Body of pancreas (tissue), 4 donors: ENCODE measurements around the gene RASGRP3. TPM values are rescaled to one million over a fixed set of nuclear protein-coding genes. Genes with fewer than 3 reads are reported as not detected.
A peak's percentile ranks its signal among the peaks of the same experiment; 100 is the strongest.
"Not testable (repeated sequence)": the region's sequence is repeated elsewhere in the genome, so short reads cannot be mapped to it uniquely, and the experiment has no call there.

Experiments
- ATAC-seq: fragments of 150-250 bp; one replicate; pipeline ENCODE4 v1.9.1; 2016
- DNase-seq, 4 donors: peaks; one replicate each; pipeline ENCODE4 v3.0.0-alpha.2; 2019
- H3K27ac ChIP-seq, 4 donors: fragments of 200-600 bp; sonication (generic); 1 replicate in 3 of 4; 2 replicates in 1 of 4; pipeline versions ENCODE4 v1.5.1 to v1.6.1; 2016 to 2019; ENCODE audit warnings: mild to moderate bottlenecking in 1 of 4, mixed read lengths in 1 of 4, moderate library complexity in 1 of 4
- H3K27me3 ChIP-seq, 2 donors: fragments of 200-600 bp; sonication (generic); one replicate each; pipeline ENCODE4 v1.6.0; 2016; ENCODE audit warnings: mild to moderate bottlenecking in 1 of 2
- H3K36me3 ChIP-seq, 2 donors: fragments of 200-600 bp; sonication (generic); replicated peaks in 1 of 2; 2 replicates each; pipeline ENCODE4 v1.5.1; 2016; ENCODE audit warnings: low read depth in 2 of 2; ENCODE audit not compliant: insufficient read depth in 1 of 2
- H3K4me1 ChIP-seq: fragments of 200-600 bp; sonication (generic); one replicate; pipeline ENCODE4 v1.6.0; 2016
- H3K4me3 ChIP-seq, 2 donors: fragments of 200-600 bp; sonication (generic); 1 replicate in 1 of 2; 2 replicates in 1 of 2; pipeline ENCODE4 v1.5.1; 2016 to 2019
- H3K9me3 ChIP-seq, 3 donors: fragments of 200-600 bp; sonication (generic); 1 replicate in 2 of 3; 2 replicates in 1 of 3; pipeline ENCODE4 v1.5.1; 2016
- CTCF ChIP-seq, 7 experiments: fragments of 450-650 bp in 4 of 7; fragments of 200-600 bp in 3 of 7; sonication (generic) in 3 of 7; IDR thresholded peaks; one replicate each; pipeline ENCODE4 v1.5.1; 2016 to 2019; ENCODE audit warnings: antibody characterized with exemption in 7 of 7
- POLR2A ChIP-seq, 3 donors: fragments of 450-650 bp; IDR thresholded peaks; one replicate each; pipeline ENCODE4 v1.6.1; 2016; ENCODE audit warnings: antibody characterized with exemption in 3 of 3, mild to moderate bottlenecking in 2 of 3
- WGBS, 2 donors: methylation state at CpG; one replicate each; pipeline ENCODE4 v1.1.5; 2017; 5-methylcytosine and 5-hydroxymethylcytosine counted together
- intact Hi-C: fragments of 100-400 bp; cut with DNase I; formaldehyde crosslinking; loops from one replicate; pipeline ENCODE4 v1.15.1; 2023
- total RNA-seq, 2 donors: library from RNA; depleted of rRNA; stranded (reverse); fragments of >200 nt; gene quantifications; one replicate each; pipeline ENCODE4 v1.1.0, GENCODE V29; 2016

Gene RASGRP3
- total RNA-seq, 2 donors from 2014 or later = 3.9 to 22.1 TPM

DNA sequence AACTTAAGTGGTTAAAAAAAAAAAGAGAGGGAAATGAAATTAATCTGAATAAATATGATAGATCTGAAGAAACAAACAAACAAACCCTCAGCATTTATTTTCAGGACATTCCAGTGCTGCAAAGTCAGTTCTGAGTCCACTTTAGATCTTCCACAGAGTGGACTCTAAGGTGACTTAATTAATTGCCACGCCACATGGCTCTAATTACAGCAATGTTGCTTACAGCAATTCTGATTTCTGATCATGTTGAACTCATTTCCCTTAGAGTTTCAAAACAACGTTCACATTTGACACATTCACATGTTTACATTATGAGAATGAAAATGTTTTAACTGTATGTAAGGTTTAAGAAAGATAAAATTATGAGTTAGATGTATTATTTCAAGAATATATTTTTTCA is 38.6 kb upstream of the RASGRP3 start:
- no peaks in the 10 kb centered on the region for H3K36me3 ChIP-seq
- H3K27me3 ChIP-seq = no peaks in the 10 kb centered on the region
- H3K9me3 ChIP-seq = no peaks in the 10 kb centered on the region
- DNase-seq (no peak), ATAC-seq (no peak)
- H3K4me1 ChIP-seq = no peaks in the 10 kb centered on the region
- intact Hi-C loops = no loop called here
- no peak overlapping the region for H3K27ac ChIP-seq
- 49 to 51% methylated on average over 2 of the region's 2 CpGs for WGBS, 2 donors
- H3K4me3 ChIP-seq = no peak overlapping the region
- no peak for TF ChIP-seq CTCF (IDR thresholded peaks at IDR 0.05)
- TF ChIP-seq POLR2A (IDR thresholded peaks at IDR 0.05) = no peak

- no peaks in the 10 kb centered on the region for H3K4me1 ChIP-seq
- no peak overlapping the region for H3K27ac ChIP-seq
- TF ChIP-seq POLR2A (IDR thresholded peaks at IDR 0.05) (no peak), CTCF (IDR thresholded peaks at IDR 0.05) (peak in 6 of 7 experiments; percentile 32 to 52 (median 48))
- H3K4me3 ChIP-seq = no peak overlapping the region
- DNase-seq (peak; percentile 25 to 46 (median 42)), ATAC-seq (peak; percentile 53)
- 19 to 25% methylated on average over 3 of the region's 3 CpGs for WGBS, 2 donors
- H3K36me3 ChIP-seq = no peaks in the 10 kb centered on the region
- no peaks in the 10 kb centered on the region for H3K27me3 ChIP-seq
- intact Hi-C loops = no loop called here
- no peaks in the 10 kb centered on the region for H3K9me3 ChIP-seq
These were observed 35.1 kb upstream of the RASGRP3 start for GRCh38 chr2:33441235-33441810.

DNA sequence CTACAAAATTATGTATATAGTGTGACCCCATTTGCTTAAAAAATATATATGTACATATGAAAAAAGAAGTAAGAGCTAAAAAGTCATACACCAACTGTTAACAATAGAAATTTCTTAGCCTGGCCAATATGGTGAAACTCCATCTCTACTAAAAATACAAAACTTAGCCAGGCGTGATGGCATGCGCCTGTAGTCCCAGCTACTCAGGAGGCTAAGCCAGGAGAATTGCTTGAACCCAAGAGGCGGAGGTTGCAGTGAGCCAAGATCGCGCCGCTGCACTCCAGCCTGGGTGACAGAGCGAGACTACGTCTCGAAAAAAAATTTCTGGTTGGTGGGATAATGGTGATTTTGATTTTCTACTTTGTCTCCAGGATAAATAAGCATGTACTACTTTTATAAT is 34.4 kb upstream of the RASGRP3 start:
- H3K27me3 ChIP-seq, intact Hi-C loops, DNase-seq, ATAC-seq, H3K4me3 ChIP-seq, H3K27ac ChIP-seq, H3K9me3 ChIP-seq, H3K4me1 ChIP-seq, H3K36me3 ChIP-seq: not testable (repeated sequence)
- 93 to 96% methylated on average over 9 of the region's 9 CpGs for WGBS, 2 donors

DNA sequence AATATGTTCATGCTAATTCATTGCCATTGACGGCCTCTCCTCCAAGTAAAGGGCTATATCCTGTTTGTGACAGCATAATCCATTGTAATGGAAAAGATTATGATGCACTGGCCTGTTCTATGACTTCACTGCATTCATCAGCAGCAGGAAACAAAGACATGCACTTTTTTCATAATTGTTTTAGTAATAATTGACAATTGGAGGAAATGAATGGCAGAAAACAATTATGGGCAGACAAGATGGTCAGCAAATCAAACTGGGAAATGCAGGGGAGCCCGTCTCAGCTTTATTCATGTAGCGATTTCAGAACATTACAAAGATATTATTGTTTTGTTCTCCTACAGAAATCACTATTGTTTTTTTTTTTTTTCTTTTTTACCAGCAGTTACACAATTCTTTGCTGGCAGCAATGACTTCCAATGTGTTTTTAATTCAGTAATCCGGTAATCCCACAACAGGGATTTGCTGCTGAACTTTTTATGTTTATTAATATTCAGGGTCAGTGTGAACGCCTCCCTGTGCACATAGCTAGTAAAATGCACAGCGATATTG is 33.8 kb upstream of the RASGRP3 start:
- H3K9me3 ChIP-seq = no peaks in the 10 kb centered on the region
- peak; percentile 27 for ATAC-seq

DNA sequence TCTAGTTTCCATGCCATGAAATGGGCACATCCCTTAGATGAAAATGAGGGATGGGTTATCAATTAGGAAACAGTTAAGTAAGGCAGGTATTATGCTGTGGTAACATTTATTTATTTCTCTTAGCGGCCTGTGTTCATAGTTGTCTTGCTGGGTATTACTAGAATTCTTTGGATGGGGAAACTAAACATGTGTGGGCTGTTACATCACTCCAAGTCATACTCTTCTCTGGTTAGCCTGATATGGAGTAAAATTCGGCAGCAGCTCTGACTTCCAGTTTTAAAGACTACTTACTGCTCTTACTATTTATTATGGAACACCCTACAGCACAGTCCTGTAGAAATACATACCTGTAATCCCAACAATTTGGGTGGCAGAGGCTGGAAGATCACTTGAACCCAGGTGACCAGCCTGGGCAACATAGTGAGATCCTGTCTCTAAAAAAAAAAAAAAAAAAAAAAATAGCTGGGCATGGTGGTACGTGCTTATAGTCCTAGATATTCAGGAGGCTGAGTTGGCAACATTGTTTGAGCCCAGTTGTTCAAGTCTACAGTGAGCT is 33.1 kb upstream of the RASGRP3 start:
- ATAC-seq = no peak
- H3K27me3 ChIP-seq = no peaks in the 10 kb centered on the region
- H3K4me3 ChIP-seq = no peak overlapping the region
- no peak overlapping the region for H3K27ac ChIP-seq
- H3K4me1 ChIP-seq = no peaks in the 10 kb centered on the region
- TF ChIP-seq CTCF (IDR thresholded peaks at IDR 0.05) = no peak
- no peak for TF ChIP-seq POLR2A (IDR thresholded peaks at IDR 0.05)
- 65 to 77% methylated on average over 3 of the region's 3 CpGs for WGBS, 2 donors
- no peaks in the 10 kb centered on the region for H3K36me3 ChIP-seq
- H3K9me3 ChIP-seq = no peaks in the 10 kb centered on the region
- intact Hi-C loops = no loop called here
- no peak for DNase-seq

More for the DNA sequence above, 33.8 kb upstream of the RASGRP3 start:
- TF ChIP-seq CTCF (IDR thresholded peaks at IDR 0.05) (no peak), POLR2A (IDR thresholded peaks at IDR 0.05) (no peak)
- H3K4me1 ChIP-seq = no peaks in the 10 kb centered on the region
- intact Hi-C loops = no loop called here
- H3K4me3 ChIP-seq = no peak overlapping the region
- H3K27me3 ChIP-seq = no peaks in the 10 kb centered on the region
- WGBS, 2 donors = 65 to 68% methylated on average over 6 of the region's 6 CpGs
- DNase-seq = no peak
- H3K27ac ChIP-seq = no peak overlapping the region
- no peaks in the 10 kb centered on the region for H3K36me3 ChIP-seq
